ENCODE results near the gene CDHR3.
A peak's percentile ranks its signal among the peaks of the same experiment; 100 is the strongest.

Gene CDHR3

DNA sequence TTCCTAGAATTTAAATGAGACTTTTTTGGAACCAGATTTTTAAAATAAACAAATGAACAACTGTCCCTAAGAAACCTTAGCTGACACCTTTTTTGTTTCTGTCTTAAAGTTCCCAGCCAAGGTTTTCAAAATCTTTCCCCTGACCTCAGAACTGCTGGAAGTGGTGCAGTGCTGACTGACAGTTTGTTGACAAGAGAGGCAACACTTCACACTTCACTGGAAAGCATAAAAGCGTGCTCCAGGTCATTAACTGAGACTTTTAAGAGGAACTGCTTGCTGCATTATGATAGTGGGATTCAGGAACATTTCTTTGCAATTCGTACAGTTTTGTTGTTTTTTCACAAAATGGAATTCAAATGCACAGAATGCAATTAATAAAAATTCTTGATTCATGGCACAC is 112.9 kb downstream of the CDHR3 start:
- no peak overlapping the region for H3K18ac ChIP-seq (ENCODE audit: low read length)
- no peak overlapping the region for H2BK120ac ChIP-seq (ENCODE audit: low read depth, low read length)
- no peak overlapping the region for H3K4ac ChIP-seq (ENCODE audit: low read length)
- no peak overlapping the region for H2BK12ac ChIP-seq (ENCODE audit: low read length)
- H3K27me3 ChIP-seq (ENCODE audit: control insufficient read depth in 3 of 3, insufficient read depth in 3 of 3, low read depth in 1 of 3, low read length in 3 of 3), result no peaks in the 10 kb centered on the region
- H3K36me3 ChIP-seq (replicated peaks in 1 of 2; ENCODE audit: control insufficient read depth in 2 of 2, insufficient read depth in 2 of 2, low read length in 2 of 2), result no peaks in the 10 kb centered on the region
- no peak overlapping the region for H3K27ac ChIP-seq (replicated peaks; ENCODE audit: low read length)
- H4K91ac ChIP-seq (ENCODE audit: low read depth, low read length, poor library complexity), result no peak overlapping the region
- no peak overlapping the region for H3K23ac ChIP-seq (ENCODE audit: low read depth, low read length, poor library complexity)
- H3K4me1 ChIP-seq (ENCODE audit: control insufficient read depth in 2 of 2, insufficient read depth in 1 of 2, low read depth in 1 of 2, low read length in 2 of 2), result peaks cover 0 to 6% of the 10 kb centered on the region in 2 donors
- no peaks in the 10 kb centered on the region for H3K9me3 ChIP-seq (replicated peaks in 1 of 2; ENCODE audit: control insufficient read depth in 2 of 2, insufficient read depth in 1 of 2, low read depth in 1 of 2, low read length in 2 of 2)
- H2AK5ac ChIP-seq (ENCODE audit: low read depth, low read length), result no peak overlapping the region
- no peak overlapping the region for H2BK5ac ChIP-seq (ENCODE audit: low read length)
- no peak overlapping the region for H3K4me2 ChIP-seq (ENCODE audit: insufficient read depth, low read length, poor library complexity, severe bottlenecking)
- no peak overlapping the region for H4K8ac ChIP-seq (ENCODE audit: low read depth, low read length)
- WGBS, 2 donors (ENCODE audit: extremely low coverage in 2 of 2, insufficient read length in 2 of 2, insufficient replicate concordance in 1 of 2), result no CpG with 5 or more reads among the region's 2 CpGs
- H2AFZ ChIP-seq (ENCODE audit: low read length), result no peak overlapping the region
- no peak overlapping the region for H3K4me3 ChIP-seq (ENCODE audit: low read length in 2 of 2)
- H3K79me1 ChIP-seq (ENCODE audit: low read depth, low read length), result no peaks in the 10 kb centered on the region
- no peak overlapping the region for H3K9ac ChIP-seq (ENCODE audit: low read depth, low read length, poor library complexity)
- DNase-seq (ENCODE audit: low spot score), result no peak
- H3K14ac ChIP-seq (ENCODE audit: low read length), result no peak overlapping the region
- no peak overlapping the region for H2BK15ac ChIP-seq (ENCODE audit: low read length)

DNA sequence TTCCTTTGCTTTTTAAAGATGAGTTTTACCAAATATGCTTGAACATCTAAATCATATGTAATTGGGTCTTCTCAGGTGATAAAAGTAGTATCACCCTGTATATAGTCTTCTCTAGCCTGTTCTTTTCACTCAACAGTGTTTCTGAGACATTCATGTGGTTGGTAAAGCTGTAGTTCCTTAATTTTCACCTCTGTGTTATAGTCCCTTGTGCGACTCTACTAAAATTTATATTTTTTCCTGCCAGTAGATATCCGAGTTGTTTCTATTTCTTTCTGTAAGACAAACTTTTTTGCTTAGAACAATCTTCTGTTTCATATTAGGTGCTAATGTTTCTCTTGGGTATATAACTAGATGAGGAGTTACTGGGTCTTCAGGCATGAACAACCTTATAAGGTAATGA is 113.5 kb downstream of the CDHR3 start:
- Histone ChIP-seq H3K27me3 (ENCODE audit: control insufficient read depth in 3 of 3, insufficient read depth in 3 of 3, low read depth in 1 of 3, low read length in 3 of 3) (no peaks in the 10 kb centered on the region), H3K9me3 (replicated peaks in 1 of 2; ENCODE audit: control insufficient read depth in 2 of 2, insufficient read depth in 1 of 2, low read depth in 1 of 2, low read length in 2 of 2) (no peaks in the 10 kb centered on the region), H3K36me3 (replicated peaks in 1 of 2; ENCODE audit: control insufficient read depth in 2 of 2, insufficient read depth in 2 of 2, low read length in 2 of 2) (no peaks in the 10 kb centered on the region), H3K79me1 (ENCODE audit: low read depth, low read length) (no peaks in the 10 kb centered on the region), H4K8ac (ENCODE audit: low read depth, low read length) (no peak overlapping the region), H3K4me1 (ENCODE audit: control insufficient read depth in 2 of 2, insufficient read depth in 1 of 2, low read depth in 1 of 2, low read length in 2 of 2) (peaks cover 0 to 6% of the 10 kb centered on the region in 2 donors), H2BK15ac (ENCODE audit: low read length) (no peak overlapping the region), H3K4me2 (ENCODE audit: insufficient read depth, low read length, poor library complexity, severe bottlenecking) (no peak overlapping the region), H2BK12ac (ENCODE audit: low read length) (no peak overlapping the region), H3K14ac (ENCODE audit: low read length) (no peak overlapping the region), H3K4ac (ENCODE audit: low read length) (no peak overlapping the region), H2BK120ac (ENCODE audit: low read depth, low read length) (no peak overlapping the region), H3K4me3 (ENCODE audit: low read length in 2 of 2) (no peak overlapping the region), H4K91ac (ENCODE audit: low read depth, low read length, poor library complexity) (no peak overlapping the region), H3K18ac (ENCODE audit: low read length) (no peak overlapping the region), H3K9ac (ENCODE audit: low read depth, low read length, poor library complexity) (no peak overlapping the region), H2AFZ (ENCODE audit: low read length) (no peak overlapping the region), H3K23ac (ENCODE audit: low read depth, low read length, poor library complexity) (no peak overlapping the region), H2BK5ac (ENCODE audit: low read length) (no peak overlapping the region), H3K27ac (replicated peaks; ENCODE audit: low read length) (no peak overlapping the region), H2AK5ac (ENCODE audit: low read depth, low read length) (no peak overlapping the region)
- no CpG with 5 or more reads among the region's 2 CpGs for WGBS, 2 donors (ENCODE audit: extremely low coverage in 2 of 2, insufficient read length in 2 of 2, insufficient replicate concordance in 1 of 2)
- DNase-seq (ENCODE audit: low spot score), result no peak

DNA sequence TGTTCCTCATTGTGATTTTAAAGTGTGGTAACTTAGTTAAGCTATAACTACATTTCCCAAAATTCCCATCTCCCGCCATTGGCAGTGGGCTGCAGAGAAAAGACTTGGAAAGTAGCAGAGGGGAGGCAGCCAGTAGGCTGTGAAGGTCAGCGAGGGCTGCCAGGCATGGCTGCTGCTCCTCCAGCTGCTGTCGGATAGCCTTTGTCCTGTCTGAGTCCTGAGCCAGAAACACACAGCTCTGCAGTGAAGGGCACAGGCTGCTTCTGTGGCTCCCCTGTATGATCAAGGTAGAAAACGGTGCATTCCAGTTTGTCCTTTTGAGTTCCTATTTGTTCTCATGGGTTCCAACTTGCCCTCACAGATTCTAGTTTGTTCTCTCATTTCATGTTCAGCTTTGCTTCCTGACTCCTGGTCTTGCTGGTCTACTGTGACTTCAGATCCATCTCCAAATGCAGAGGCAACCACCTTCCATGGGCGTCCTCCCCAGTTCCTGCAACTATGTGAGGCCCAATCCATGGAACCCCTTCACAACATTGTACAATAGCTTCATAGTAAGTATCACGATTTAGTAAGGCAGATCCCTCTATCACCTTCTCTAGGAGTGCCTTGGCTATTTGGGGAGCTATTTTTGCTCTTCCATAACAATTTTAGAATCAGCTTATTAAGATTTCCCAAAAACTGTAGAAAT is 117.4 kb downstream of the CDHR3 start:
- Histone ChIP-seq H3K27ac (replicated peaks; ENCODE audit: low read length) (no peak overlapping the region), H2BK15ac (ENCODE audit: low read length) (no peak overlapping the region), H3K14ac (ENCODE audit: low read length) (no peak overlapping the region), H3K9me3 (replicated peaks in 1 of 2; ENCODE audit: control insufficient read depth in 2 of 2, insufficient read depth in 1 of 2, low read depth in 1 of 2, low read length in 2 of 2) (no peaks in the 10 kb centered on the region), H3K4me2 (ENCODE audit: insufficient read depth, low read length, poor library complexity, severe bottlenecking) (no peak overlapping the region), H3K9ac (ENCODE audit: low read depth, low read length, poor library complexity) (no peak overlapping the region), H3K79me1 (ENCODE audit: low read depth, low read length) (no peaks in the 10 kb centered on the region), H3K4ac (ENCODE audit: low read length) (no peak overlapping the region), H3K27me3 (ENCODE audit: control insufficient read depth in 3 of 3, insufficient read depth in 3 of 3, low read depth in 1 of 3, low read length in 3 of 3) (no peaks in the 10 kb centered on the region), H3K18ac (ENCODE audit: low read length) (no peak overlapping the region), H2BK120ac (ENCODE audit: low read depth, low read length) (no peak overlapping the region), H2BK5ac (ENCODE audit: low read length) (no peak overlapping the region), H3K4me1 (ENCODE audit: control insufficient read depth in 2 of 2, insufficient read depth in 1 of 2, low read depth in 1 of 2, low read length in 2 of 2) (peaks cover 0 to 6% of the 10 kb centered on the region in 2 donors), H4K91ac (ENCODE audit: low read depth, low read length, poor library complexity) (no peak overlapping the region), H3K23ac (ENCODE audit: low read depth, low read length, poor library complexity) (no peak overlapping the region), H2BK12ac (ENCODE audit: low read length) (no peak overlapping the region), H2AK5ac (ENCODE audit: low read depth, low read length) (no peak overlapping the region), H3K36me3 (replicated peaks in 1 of 2; ENCODE audit: control insufficient read depth in 2 of 2, insufficient read depth in 2 of 2, low read length in 2 of 2) (no peaks in the 10 kb centered on the region), H2AFZ (ENCODE audit: low read length) (peak overlapping the region; percentile 67), H4K8ac (ENCODE audit: low read depth, low read length) (no peak overlapping the region), H3K4me3 (ENCODE audit: low read length in 2 of 2) (no peak overlapping the region)
- no CpG with 5 or more reads among the region's 6 CpGs for WGBS, 2 donors (ENCODE audit: extremely low coverage in 2 of 2, insufficient read length in 2 of 2, insufficient replicate concordance in 1 of 2)
- DNase-seq (ENCODE audit: low spot score), result no peak

DNA sequence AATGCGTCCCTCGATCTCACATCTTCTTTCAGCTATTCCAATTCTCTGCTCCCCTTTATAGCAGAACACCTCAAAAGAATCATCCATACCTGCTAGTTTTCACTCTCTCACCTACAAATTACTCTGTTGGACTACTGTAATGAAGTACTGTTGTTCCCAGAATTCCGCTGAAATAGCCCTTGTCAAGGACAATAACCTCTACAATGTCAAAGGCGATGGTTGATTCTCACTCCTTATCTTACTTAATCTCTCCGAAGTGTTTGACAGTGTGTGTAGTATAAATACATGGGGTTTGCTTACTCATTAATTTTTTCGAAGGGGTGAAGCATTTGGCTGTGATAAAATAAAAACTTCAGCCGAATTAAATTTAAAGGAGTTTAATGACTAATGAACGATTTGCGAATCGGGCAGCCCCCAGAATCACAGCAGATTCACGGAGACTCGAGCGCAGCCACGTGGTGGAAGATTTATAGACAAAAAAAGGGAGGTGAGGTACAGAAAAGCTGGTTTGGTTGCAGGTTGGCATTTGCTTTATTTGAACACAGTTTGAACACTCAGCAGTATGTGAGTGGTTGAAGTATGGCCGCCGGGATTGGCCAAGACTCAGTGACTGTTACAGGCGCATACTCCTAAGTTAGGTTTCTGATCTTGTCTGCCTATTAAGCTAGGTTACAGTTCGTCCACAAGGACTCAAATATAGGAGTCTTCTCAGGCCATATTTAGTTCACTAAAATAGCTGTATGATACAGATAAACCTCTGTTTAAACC is 119.2 kb downstream of the CDHR3 start:
- no peak for DNase-seq (ENCODE audit: low spot score)
- Histone ChIP-seq H3K27ac (replicated peaks; ENCODE audit: low read length) (no peak overlapping the region), H2BK12ac (ENCODE audit: low read length) (no peak overlapping the region), H2BK120ac (ENCODE audit: low read depth, low read length) (no peak overlapping the region), H3K4ac (ENCODE audit: low read length) (no peak overlapping the region), H3K18ac (ENCODE audit: low read length) (no peak overlapping the region), H3K9me3 (replicated peaks in 1 of 2; ENCODE audit: control insufficient read depth in 2 of 2, insufficient read depth in 1 of 2, low read depth in 1 of 2, low read length in 2 of 2) (no peaks in the 10 kb centered on the region), H3K36me3 (replicated peaks in 1 of 2; ENCODE audit: control insufficient read depth in 2 of 2, insufficient read depth in 2 of 2, low read length in 2 of 2) (no peaks in the 10 kb centered on the region), H4K8ac (ENCODE audit: low read depth, low read length) (no peak overlapping the region), H2BK15ac (ENCODE audit: low read length) (no peak overlapping the region), H4K91ac (ENCODE audit: low read depth, low read length, poor library complexity) (no peak overlapping the region), H3K23ac (ENCODE audit: low read depth, low read length, poor library complexity) (no peak overlapping the region), H2AFZ (ENCODE audit: low read length) (no peak overlapping the region), H3K4me2 (ENCODE audit: insufficient read depth, low read length, poor library complexity, severe bottlenecking) (no peak overlapping the region), H2AK5ac (ENCODE audit: low read depth, low read length) (no peak overlapping the region), H3K27me3 (ENCODE audit: control insufficient read depth in 3 of 3, insufficient read depth in 3 of 3, low read depth in 1 of 3, low read length in 3 of 3) (no peaks in the 10 kb centered on the region), H2BK5ac (ENCODE audit: low read length) (no peak overlapping the region), H3K14ac (ENCODE audit: low read length) (no peak overlapping the region), H3K79me1 (ENCODE audit: low read depth, low read length) (no peaks in the 10 kb centered on the region), H3K4me1 (ENCODE audit: control insufficient read depth in 2 of 2, insufficient read depth in 1 of 2, low read depth in 1 of 2, low read length in 2 of 2) (no peaks in the 10 kb centered on the region), H3K4me3 (ENCODE audit: low read length in 2 of 2) (no peak overlapping the region), H3K9ac (ENCODE audit: low read depth, low read length, poor library complexity) (no peak overlapping the region)
- WGBS, 2 donors (ENCODE audit: extremely low coverage in 2 of 2, insufficient read length in 2 of 2, insufficient replicate concordance in 1 of 2), result no CpG with 5 or more reads among the region's 18 CpGs
